CD4-positive, alpha-beta T cell treated with Interleukin-17A for 4 hours (primary cell): ENCODE data around the gene NINL.
"Not testable (repeated sequence)": the region's sequence is repeated elsewhere in the genome, so short reads cannot be mapped to it uniquely, and the experiment has no call there.

Source experiments
- DNase-seq: peaks from one replicate; pipeline ENCODE4 v3.0.0-alpha.2; 2020; ENCODE audit warnings: mixed read lengths

NINL gene

DNA sequence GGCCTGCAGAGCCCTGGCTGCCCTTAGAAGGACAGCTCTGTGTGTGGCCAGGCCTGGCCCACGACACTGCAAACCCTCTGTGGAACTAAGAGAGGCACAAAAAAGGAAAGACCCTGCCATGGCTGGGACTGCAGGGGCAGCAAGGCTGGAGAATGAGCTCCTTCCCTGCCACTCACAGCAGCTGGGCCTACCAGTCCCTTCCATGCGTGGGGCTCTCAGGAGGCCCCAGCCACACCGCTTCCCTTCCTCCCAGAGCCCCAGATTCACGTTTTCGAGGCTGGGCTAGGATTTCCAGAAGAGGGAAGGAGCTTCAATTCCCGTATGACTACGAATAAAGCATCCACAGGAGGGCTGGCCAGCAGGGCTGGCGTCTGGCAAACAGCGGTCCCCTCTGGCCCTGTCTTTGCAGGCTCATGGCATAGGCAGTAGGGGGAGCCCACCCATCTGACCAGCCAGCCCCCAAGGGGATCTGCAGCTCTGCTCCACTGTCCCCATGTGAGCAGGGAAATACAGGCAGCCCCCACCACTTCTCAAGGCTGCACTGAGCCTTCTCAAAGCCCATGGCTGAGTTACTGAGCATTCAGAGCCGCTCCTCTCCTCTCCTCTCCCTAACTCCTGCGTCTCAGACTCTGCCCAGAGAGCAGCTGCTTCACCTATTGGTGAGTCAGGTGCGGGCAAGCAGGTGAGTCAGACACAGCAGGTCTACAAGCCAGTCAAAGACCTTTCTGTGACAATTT, 53.1 kb downstream of the NINL start:
- no peak for DNase-seq

DNA sequence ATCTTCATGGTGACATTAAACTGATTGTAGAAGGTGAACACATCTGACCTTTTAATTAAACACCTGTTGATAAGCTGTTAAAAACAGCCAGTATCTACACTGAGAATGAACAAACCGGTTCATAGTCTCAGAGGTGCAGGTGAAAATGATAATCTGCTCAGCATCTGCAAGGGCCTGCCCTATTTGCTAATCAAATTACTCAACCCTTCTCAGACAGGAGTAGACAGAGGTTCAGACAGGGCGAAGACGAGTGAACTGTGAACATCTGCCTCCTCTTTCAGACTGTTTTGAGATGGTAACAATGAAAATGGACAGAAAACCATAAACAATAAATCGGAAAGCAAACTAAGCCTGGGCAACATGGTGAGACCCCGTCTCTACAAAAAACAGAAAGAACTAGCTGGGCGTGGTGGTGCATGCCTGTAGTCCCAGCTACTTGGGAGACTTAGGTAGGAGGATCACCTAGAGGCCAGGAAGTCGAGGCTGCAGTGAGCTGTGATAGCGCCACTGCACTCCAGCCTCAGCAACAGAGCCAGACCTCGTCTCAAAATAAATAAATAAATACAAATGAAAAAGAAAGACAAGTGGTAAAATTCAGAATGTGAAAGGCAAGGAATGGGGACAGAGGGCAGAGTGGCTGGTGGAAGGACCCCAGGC, 55.9 kb downstream of the NINL start:
- DNase-seq, result no peak

DNA sequence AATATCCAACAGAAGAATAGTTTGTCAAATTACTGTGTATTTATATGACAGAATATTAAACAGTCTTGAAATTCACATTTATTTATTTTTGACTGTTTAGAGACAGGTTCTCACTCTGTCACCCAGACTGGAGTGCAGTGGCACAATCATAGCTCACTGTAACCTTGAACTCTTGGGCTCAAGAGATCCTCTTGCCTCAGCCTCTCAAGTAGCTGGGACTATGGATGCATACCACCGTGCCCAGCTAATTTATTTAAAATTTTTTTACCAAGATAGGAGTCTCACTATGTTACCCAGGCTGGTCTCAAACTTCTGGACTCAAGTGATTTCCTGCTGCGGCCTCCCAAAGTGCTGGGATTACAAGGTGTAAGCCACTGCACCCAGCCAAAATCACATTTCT, 57.4 kb downstream of the NINL start:
- DNase-seq, result no peak

DNA sequence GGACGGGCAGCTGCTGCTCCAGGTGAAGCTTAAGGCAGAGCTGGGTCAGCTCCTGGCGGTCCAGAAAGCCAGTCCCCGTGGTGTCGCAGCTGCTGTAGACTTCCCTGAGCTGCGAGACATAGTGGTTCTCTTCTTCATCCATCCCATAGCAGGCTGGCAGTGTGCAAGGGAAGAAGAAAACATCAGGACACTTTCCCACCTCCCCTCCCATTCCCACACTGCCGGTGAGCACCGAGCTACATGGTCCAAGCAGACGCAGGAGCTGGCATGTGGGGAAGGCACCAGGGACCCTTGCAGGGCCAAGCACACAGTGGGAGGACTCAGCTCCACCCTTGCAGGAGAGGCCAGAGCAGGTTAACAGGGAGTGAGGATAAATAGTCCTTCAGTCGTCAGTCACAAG, 58.9 kb downstream of the NINL start:
- no peak for DNase-seq

DNA sequence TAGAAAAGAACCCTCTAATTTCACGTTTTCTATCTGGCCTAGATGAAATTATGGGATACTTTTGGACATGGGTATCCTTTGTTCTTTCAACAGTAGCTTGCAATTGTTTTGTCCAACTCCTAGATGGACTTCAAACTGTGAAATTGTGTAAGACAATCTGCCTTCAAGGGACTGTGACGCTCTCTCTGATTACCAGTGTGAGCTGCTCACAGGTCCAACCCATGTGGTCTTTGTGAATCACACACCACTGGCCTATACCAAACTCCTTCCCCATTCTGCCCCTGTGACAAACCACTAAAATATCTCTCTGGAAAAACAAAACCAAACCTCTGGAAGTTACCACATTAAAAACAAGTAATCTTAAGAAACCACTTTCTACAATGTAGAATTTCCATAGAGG, 59.5 kb downstream of the NINL start:
- no peak for DNase-seq

DNA sequence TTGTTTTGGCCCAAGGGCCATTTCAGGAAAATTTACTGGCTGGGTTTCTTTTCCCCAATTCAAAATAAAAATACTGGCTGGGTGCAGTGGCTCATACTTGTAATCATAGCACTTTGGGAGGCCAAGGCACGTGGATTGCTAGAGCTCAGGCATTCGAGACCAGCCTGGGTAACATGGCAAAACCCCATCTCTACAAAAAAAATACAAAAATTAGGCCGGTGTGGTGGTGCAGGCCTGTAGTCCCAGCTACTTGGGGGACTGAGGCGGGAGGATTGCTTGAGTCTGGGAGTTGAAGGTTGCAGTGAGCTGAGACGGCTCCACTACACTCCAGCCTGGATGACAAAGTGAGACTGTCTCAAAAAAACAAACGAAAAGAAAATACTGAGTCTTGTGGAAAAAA, 60.0 kb downstream of the NINL start:
- DNase-seq, result no peak

DNA sequence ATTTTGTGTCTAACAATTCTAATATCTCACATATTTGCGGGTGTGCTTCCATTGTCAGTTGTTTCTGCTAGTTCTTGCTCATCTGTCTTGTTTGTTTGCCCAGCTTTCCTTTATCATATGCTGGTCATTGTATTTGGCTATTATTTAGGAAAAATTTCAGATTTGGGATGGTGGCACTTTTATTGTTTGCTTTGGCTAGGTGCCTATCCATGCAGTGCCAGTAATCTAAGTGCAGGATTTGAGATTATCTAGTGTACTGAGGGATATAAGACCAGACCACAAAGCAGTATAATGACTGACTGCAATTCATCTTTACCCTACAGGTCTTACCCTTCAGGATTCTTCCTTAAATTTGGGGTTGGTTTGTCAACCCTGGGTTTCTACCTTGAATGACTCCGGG, 63.9 kb downstream of the NINL start:
- no peak for DNase-seq

DNA sequence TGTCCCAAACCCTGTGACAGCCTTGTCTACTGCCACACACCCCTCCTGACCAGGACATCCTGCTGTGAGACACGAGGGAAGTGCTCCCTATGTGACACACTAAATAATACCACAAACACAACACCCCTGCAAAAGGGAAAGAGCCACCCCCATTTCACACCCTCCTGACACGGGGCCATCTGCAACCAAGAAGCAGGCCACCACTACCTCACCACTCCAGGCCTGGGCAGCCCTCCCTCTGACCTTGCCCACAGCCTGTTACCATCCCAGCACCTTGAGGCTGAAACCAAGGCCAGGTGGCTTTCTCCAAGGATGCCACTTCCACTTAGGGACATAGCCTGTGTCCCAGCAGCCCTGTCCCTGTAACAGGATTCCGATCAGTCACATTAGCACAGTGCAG, 68.2 kb downstream of the NINL start:
- DNase-seq, result no peak

DNA sequence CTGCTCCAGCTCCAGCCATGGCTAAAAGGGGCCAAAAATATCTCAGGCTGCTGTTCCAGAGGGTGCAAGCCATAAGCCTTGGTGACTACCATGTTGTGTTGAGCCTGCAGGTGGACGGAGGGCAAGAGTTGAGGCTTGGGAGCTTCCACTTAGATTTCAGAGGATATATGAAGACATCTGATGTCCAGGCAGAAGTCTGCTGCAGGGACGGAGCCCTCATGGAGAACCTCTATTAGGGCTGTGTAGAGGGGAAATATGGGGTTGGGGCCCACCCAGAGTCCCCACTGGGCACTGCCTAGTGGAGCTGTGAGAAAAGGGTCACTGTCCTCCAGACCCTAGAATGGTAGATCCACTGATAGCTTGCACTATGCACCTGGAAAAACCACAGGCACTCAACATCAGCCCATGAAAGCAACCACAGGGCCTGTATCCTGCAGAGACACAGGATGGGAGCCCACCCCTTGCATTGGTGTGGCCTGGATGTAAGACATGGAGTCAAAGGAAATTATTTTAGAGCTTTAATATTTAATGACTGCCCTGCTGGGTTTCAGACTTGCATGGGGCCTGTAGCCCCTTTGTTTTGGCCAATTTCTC, 70.5 kb downstream of the NINL start:
- no peak for DNase-seq

DNA sequence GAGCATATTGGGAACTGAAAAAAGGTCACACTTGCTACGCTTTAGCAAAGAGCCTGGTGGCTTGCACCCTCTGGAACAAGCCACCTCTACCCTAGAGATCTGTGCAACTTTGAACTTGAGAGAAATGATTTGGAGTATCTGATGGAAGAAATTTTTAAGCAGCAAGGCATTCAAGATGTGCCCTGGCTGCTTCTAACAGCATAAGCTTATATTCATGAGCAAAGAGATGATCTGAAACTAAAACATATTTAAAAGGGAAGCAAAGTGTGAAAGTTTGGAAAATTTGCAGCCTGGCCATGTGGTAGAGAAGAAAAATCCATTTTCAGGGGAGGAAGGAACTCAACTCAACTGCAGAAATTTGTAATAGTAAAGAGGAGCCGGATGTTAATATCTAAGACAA, 71.1 kb downstream of the NINL start:
- no peak for DNase-seq

DNA sequence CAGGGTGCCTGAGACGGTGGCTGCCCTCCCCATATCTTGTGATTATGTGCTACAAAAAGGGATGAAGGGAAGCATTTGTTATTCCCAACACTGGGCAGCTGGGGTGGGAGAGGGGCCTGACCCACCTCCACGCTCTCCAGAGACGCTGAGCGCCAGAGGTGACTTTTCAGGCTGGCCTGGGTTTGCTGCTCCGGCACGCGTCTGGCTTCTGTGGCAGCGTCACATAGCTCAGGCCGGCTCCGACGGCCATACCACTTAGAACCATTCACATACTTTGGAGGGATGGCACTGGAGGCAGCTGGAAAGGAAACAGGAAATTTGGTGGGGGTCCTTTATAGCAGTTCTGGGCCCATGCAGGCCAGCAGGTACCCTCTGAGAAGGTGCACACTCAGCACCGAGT, 72.6 kb downstream of the NINL start:
- DNase-seq, result no peak

DNA sequence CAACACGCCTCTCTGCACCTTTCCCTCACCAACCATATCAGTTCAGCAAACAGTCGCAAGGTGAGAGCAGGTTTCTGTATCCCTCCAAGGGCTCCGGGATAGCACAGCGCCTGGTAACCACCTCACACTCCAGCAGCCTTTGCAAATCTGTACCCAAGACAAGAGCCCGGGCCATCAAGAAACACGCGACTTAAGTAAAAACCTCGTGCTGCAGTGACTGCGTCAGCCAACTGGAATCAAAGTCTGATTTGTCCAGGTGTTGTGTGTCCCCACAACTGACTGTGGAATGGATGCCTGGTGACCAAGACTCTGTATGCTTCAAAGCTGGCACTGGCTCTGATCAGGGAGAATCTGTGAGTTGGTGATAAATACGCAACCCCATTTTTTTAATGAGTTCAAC, 74.1 kb downstream of the NINL start:
- DNase-seq, result no peak

DNA sequence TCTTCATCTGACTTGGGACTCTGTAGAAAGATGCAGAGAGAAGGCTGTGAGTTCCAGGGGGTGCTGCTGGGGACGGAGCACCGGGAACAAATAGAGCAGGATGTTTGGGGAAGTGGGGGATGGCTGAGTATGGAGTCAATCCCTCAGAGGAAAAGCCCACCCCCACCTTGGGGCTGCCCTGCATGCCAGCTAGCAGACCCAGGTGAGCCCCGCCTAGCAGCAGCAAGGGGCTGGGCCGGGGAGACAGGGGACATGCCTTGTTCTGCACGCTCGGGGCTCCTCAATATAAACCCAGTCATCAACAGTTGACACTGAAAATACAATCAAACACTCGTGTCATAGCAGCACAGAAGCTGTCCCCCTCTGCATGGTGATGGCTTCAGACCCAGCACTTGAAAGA, 74.6 kb downstream of the NINL start:
- no peak for DNase-seq

DNA sequence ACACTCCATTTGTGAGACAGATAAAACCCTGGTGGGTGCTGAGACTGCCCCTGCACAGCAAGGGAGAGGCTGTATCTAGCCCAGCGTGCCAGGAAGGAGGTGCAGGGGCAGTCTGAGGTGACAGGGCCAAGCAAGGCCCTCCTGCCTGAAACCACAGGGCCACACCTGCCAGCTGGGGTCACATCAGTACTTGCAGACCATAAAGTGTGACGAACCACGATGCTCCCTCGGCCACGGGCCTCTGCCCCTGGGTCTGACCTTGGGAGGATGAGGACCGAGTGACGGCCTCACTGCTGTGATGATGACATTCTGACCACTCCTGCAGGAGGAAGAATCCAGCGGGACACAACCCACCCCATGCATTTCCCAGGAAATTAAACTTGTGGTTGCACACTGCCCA, 75.1 kb downstream of the NINL start:
- no peak for DNase-seq

DNA sequence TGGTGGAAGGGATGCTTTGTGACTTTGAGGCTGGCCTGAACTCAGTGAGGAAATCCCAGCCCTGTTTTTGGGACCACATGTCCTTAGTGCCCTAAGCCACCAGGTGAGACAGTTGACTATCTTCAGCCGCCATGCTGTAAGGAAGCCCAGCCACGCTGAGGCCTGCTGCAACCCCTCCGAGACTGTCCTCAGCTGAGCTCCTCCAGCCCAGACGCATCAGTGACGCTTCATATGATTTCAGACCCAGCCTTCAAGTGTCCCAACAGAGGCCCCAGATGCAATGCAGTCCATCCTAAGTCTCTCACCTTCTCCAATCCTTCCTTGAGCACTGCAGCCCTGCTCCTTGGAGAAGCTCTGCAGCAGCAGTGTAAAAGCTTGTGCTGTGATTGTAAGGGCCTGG, 76.2 kb downstream of the NINL start:
- DNase-seq, result no peak

DNA sequence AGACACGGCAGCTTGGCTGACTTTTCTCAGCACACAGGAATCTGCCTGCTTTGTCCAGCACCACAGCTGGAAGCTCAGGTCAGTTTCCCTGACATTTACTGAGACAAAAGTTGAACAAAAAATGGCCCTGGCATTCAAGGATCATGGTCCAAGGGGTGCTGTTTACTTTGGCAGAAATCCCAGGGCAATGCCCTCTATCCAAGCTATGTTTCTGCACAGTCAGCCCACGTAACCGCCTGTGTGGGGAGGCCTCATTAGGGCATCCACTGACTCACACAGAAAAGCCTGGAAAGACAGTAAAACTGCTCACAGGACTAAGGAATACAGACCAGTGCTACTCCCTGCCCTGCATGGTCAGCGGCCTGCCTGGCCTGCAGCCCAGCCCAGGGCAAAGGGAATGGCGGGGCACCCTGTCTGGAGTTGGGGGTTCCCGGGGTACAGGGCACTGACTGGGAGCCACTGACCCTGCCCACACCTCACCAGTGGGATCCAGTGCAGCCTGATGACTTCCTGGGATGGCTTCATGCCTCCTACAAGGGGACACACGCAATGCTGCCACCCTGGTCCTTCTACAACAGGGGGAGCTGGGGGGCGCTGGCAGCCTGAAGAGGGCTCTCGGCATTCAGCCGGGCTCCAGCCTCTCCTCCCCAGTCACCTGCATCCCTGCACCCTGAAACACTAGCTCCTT, 77.1 kb downstream of the NINL start:
- no peak for DNase-seq

DNA sequence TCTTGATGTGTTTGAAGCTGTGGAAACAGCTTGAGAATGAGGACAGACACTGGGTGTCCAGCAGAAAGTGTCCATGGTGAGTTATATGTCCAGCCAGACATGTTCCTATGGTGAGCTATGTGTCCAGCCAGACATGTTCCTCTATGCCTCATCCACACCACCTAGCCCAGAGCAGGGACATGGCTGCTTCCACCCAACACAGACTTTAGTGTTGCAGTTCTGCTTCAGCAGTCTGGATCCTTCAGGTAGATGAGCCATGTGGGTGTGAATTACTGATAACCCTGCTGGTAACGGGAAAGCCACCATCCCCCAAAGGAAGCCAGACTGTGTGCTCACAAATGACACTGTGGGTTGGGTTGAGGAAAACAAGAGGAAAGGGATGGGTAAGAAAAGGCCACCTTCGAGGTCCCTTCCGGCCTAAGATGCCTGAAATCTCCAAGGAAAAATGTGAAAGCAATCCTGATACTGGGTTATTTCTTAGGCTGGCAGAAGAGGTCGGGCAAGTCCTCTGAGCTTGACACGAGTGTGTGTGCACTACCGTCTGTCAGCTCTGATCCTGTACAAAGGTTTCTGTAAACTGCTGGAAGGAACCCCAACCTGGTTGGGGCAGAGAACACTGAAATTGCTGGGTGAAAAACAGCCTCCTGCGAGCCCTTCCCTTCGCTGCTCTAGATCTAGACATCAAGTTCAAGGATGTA, 77.8 kb downstream of the NINL start:
- DNase-seq, result no peak

DNA sequence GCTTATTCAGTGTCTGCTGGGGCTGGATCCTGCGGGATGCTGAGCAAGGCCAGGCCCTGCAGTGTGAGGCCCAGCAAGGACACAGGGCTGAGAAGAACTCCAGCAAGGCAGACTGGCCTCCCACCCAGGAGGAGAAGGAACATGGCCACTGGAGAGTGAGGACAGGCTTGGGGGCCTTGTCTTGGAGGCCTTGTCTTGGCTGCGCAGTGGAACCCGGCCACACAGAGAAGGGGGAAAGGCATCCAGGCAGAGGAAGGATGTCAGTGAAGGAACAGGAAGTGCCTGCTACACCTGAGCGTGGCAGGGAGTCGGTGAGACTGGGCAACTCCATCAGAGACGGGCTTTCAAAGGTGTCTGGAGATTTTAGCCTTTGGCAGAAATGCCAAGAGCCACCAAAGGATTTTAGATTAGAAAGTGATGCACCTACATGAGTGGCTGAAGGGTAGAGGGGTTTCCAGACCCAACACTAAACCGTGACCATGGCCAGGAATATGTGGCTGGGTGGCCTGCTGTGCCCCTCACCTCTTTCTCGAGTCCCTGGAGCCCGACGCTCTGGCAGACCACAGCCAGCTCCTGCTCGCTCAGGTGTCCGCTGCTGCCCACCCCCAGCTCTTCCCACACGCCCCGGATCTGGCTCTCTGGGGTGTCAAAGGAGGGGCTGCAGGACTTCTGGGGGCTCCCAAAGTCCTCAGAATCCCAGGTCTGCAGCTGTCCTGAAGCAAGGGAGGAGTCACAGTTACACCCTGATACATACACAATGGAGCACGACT, 80.8 kb downstream of the NINL start:
- no peak for DNase-seq

DNA sequence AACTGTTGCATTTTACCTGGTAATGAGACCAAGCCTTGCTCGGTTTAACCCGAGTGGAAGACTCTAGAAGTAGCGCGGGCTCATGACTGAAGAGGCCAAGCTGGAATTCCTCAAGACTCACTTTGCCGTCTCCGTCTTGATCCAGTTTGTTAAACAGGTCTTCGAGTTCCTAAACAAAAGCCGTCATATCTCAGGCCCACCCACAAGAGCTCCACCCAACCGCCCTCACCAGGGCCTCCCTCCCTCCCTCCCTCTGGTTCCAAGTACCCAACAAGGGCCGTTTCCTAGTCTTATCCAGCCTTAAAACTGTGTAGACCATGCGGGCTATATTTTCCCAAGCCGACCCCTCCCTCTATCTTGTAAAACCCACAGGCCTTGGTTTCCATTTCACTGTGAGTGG, 81.4 kb downstream of the NINL start:
- DNase-seq, result no peak

DNA sequence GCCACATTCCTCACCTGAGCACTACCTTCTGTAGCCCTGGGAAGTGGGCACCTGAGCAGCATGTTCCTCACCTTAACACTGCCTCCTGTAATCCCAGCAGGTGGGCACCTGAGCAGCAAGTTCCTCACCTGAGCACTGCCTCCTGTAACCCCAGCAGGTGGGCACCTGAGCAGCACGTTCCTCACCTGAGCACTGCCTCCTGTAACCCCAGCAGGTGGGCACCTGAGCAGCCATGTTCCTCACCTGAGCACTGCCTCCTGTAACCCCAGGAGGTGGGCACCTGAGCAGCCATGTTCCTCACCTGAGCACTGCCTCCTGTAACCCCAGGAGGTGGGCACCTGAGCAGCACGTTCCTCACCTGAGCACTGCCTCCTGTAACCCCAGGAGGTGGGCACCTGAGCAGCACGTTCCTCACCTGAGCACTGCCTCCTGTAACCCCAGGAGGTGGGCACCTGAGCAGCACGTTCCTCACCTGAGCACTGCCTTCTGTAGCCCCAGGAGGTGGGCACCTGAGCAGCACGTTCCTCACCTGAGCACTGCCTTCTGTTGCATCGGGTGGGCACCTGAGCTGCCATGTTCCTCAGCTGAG, 82.2 kb downstream of the NINL start:
- DNase-seq, result not testable (repeated sequence)

DNA sequence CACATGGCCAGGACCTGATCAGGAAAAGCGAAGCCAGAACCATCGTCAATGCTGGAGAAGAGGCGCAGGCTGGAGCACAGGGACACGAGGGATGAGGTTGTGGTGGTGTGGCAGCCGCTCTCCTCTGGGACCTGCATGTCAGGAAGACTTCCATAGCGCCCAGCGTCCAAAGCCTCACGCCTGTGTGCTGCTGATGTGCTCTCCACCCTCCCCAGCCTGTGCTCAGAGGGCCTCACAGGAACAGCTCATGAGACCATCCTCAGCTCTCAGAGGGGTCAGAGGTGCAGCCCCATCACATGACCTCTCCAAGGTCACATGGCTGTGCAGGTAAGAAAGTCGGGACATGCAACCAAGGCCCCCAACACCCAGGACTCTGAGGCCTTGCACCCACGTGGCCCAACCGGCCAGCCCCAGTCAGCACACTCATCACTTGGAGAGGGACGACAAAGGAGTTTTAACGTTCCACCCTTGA, 84.4 kb downstream of the NINL start:
- no peak for DNase-seq

DNA sequence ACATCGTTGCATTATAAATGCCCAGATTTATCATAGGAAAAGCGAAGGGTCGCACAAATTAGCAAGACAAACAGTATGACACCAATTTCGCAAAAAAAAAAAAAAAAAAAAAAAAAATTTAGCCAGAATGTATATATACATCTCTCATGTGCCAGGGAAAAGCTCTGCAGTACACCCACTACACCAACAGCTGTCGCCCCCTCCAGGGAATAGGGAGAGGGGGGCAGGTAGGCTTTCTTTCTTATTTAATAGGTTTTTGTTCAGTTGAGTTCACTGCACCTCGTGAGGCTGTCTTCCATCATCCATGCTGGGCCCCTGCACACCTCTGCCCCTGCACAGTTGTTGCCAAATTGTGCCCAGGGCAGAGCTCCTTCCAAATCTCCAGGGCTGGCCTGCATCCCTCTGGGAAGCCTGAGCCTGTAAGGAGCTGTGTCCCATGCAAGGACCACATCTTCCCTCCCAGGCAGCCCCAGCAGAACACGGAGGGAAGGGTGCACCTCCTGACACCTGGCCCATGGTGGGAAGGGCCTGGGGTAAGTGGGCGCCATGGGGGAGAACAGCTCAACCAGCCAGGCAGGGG, 85.4 kb downstream of the NINL start:
- no peak for DNase-seq
